Effector memory CD4-positive, alpha-beta T cell (primary cell): Measurements from ENCODE around the gene USE1.

Experiments
- DNase-seq, 3 donors: peaks; one replicate each; pipeline ENCODE4 v3.0.0-alpha.2; 2020
- H3K27ac ChIP-seq: 2 replicates; pipeline ENCODE4 v1.7.0; 2013; ENCODE audit warnings: mild to moderate bottlenecking, low read length, moderate library complexity; ENCODE audit not compliant: insufficient read depth, poor library complexity, severe bottlenecking
- H3K27me3 ChIP-seq: replicated peaks from 2 replicates; pipeline ENCODE4 v1.7.0; 2013; ENCODE audit warnings: mild to moderate bottlenecking, low read length; ENCODE audit not compliant: insufficient read depth, control insufficient read depth, poor library complexity, severe bottlenecking
- H3K36me3 ChIP-seq: 2 replicates; pipeline ENCODE4 v1.7.0; 2013; ENCODE audit warnings: mild to moderate bottlenecking, low read length, moderate library complexity; ENCODE audit not compliant: control insufficient read depth, insufficient read depth
- H3K4me1 ChIP-seq: 2 replicates; pipeline ENCODE4 v1.7.0; 2013; ENCODE audit warnings: low read length, mild to moderate bottlenecking; ENCODE audit not compliant: control insufficient read depth, insufficient read depth, poor library complexity, severe bottlenecking
- H3K4me3 ChIP-seq: 2 replicates; pipeline ENCODE4 v1.7.0; 2013; ENCODE audit warnings: low read length, low read depth, mild to moderate bottlenecking; ENCODE audit not compliant: insufficient read depth, poor library complexity, severe bottlenecking
- H3K9me3 ChIP-seq: 2 replicates; pipeline ENCODE4 v1.7.0; 2013; ENCODE audit warnings: mild to moderate bottlenecking, low read length, moderate library complexity; ENCODE audit not compliant: control insufficient read depth

Gene USE1

DNA sequence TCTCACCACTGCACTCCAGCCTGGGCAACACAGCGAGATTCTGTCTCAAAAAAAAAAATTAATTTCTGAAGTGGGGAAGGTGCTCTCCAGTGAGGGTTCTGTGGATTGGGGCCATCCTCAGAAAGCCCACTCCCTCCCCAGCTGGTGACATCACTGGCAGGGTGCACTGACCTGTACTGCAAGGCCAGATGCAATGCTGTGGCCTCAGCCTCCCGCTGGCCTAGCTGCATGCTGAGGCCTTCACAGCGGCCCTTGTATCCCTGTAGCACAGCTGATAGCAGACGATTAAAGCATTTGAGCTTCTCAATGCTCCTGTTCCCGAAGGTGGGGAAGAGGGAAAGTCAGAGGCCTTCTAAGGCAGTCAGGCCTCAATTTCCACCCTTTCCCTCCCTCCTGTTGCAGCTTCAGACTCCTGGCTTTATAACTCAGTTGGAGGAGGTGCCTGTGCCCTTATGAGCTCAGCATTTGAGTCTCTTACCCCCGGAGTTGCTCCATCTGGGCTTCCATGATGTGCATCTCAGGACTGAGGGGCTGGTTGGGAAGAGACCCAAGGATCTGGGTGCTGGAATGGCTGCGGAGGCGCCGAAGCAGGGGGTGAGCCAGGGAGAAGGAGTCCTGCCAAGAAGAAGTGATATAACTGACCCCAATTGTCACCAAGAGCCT, 44.1 kb downstream of the USE1 start:
- no peak overlapping the region for H3K4me3 ChIP-seq
- no peak for DNase-seq
- no peaks in the 10 kb centered on the region for H3K36me3 ChIP-seq
- H3K4me1 ChIP-seq = no peaks in the 10 kb centered on the region
- H3K27ac ChIP-seq = no peak overlapping the region
- H3K27me3 ChIP-seq = no peaks in the 10 kb centered on the region
- H3K9me3 ChIP-seq = no peaks in the 10 kb centered on the region

GRCh38 chr19:17259934-17260333, 44.8 kb downstream of the USE1 start:
- Histone ChIP-seq H3K9me3 (no peaks in the 10 kb centered on the region), H3K27ac (no peak overlapping the region), H3K4me1 (no peaks in the 10 kb centered on the region), H3K27me3 (no peaks in the 10 kb centered on the region), H3K36me3 (no peaks in the 10 kb centered on the region), H3K4me3 (no peak overlapping the region)
- DNase-seq = no peak

GRCh38 chr19:17260842-17261325, 45.7 kb downstream of the USE1 start:
- Histone ChIP-seq H3K27ac (no peak overlapping the region), H3K36me3 (no peaks in the 10 kb centered on the region), H3K27me3 (no peaks in the 10 kb centered on the region), H3K9me3 (no peaks in the 10 kb centered on the region), H3K4me1 (no peaks in the 10 kb centered on the region), H3K4me3 (no peak overlapping the region)
- DNase-seq = peak; percentile 72 to 83 (median 77)

DNA sequence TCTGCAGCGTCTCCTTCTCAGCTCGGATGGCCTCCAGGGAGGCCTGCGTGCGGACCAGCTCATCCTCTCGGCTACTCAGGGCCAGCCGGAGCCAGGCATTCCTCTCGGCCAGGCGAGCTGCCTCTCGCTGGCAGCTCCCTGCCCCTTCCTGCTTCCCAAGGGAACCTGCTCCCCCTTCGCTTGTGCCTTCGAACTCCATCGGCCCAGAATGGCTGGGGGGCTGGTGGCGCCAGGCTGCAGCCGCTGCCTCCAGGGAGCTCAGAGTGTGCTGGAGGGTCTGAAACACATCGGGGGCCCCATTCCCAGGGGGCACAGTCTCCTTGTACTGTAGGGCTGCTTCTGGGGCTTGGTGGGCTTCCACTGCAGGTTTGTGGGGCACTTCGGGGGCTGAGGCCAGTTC, 47.4 kb downstream of the USE1 start:
- Histone ChIP-seq H3K9me3 (no peaks in the 10 kb centered on the region), H3K4me1 (peaks cover 2% of the 10 kb centered on the region), H3K27ac (no peak overlapping the region), H3K36me3 (no peaks in the 10 kb centered on the region), H3K27me3 (no peaks in the 10 kb centered on the region), H3K4me3 (no peak overlapping the region)
- no peak for DNase-seq

DNA sequence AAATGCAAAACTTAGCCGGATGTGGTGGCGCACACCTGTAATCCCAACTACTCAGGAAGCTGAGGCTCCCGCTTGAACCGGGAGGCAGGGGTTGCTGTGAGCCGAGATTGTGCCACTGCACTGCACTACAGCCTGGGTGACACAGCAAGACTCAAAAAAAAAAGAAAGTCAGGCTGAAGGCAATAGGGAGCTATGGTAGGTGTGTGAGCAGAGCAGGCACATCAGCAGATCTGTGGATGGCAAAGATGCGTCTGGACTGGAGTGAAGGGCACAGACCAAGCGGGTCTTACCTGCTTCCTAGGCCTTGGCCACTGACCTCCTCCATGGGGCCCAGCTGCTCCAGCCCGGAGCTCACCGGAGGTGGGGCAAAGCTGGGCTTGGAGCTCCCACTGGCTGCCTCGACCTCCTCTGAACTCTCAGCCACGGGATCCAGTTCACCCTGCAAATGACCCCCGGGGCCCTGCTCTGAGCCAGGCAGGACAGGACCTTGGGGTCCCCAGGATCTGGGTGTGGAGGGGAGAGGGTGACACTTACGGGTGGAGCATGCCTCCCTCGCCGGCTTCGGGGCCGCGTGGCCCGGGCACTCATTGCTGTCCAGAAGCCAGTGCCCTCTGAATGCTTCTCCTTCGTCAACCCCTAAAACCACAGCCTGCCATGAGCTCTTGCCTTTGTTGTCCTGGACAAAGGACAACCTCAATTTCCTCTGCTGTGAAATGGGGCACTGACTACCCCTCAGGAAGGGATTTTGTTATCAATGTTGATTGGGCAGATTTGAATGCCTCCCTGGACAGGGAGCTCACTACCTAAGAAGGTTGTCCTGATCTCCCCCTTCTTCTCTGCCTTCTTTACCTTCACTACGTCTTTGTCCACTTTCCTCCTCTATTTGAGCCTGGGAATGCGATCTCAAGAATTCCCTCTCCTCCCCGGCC, 48.8 kb downstream of the USE1 start:
- no peaks in the 10 kb centered on the region for H3K27me3 ChIP-seq
- no peaks in the 10 kb centered on the region for H3K36me3 ChIP-seq
- H3K27ac ChIP-seq = no peak overlapping the region
- H3K9me3 ChIP-seq = no peaks in the 10 kb centered on the region
- H3K4me3 ChIP-seq = no peak overlapping the region
- DNase-seq = no peak
- H3K4me1 ChIP-seq = peaks cover 9% of the 10 kb centered on the region

GRCh38 chr19:17264641-17264979, 49.5 kb downstream of the USE1 start, which contains the start of gene USHBP1:
Gene USHBP1, minus strand, starts transcription at chr19:17264745. Its CDS starts 446 bp downstream, at chr19:17264299.
- H3K27ac ChIP-seq = no peak within 1 kb of the TSS
- DNase-seq = no peak
- no peaks in the 10 kb centered on the region for H3K9me3 ChIP-seq
- H3K4me3 ChIP-seq = no peak within 1 kb of the TSS
- no peaks in the 10 kb centered on the region for H3K36me3 ChIP-seq
- no peaks in the 10 kb centered on the region for H3K27me3 ChIP-seq
- H3K4me1 ChIP-seq = peaks cover 9% of the 10 kb centered on the region

- Histone ChIP-seq H3K27ac (no peak overlapping the region), H3K36me3 (peaks cover 6% of the 10 kb centered on the region), H3K4me3 (no peak overlapping the region), H3K4me1 (peaks cover 9% of the 10 kb centered on the region), H3K27me3 (no peaks in the 10 kb centered on the region), H3K9me3 (no peaks in the 10 kb centered on the region)
- no peak for DNase-seq
These were observed 50.9 kb downstream of the USE1 start for GRCh38 chr19:17266026-17266425.

DNA sequence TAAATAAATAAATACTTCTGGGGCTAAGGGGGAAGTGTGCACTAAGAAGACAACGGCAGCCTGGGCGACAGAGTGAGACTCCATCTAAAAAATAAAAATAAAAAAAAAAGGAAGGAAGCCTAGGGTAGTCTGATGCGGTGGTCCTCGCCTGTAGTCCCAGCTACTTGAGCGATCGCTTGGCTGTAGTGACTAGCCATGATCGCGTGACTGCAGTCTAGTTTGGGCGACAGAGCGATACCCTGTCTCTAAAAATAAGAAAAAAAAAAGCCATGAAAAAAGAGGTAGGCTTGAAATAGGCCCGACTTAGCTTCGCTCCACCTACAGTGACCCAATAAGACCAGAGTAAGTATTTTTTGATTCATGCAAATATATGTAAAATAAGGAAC, 51.4 kb downstream of the USE1 start:
- no peak for DNase-seq

DNA sequence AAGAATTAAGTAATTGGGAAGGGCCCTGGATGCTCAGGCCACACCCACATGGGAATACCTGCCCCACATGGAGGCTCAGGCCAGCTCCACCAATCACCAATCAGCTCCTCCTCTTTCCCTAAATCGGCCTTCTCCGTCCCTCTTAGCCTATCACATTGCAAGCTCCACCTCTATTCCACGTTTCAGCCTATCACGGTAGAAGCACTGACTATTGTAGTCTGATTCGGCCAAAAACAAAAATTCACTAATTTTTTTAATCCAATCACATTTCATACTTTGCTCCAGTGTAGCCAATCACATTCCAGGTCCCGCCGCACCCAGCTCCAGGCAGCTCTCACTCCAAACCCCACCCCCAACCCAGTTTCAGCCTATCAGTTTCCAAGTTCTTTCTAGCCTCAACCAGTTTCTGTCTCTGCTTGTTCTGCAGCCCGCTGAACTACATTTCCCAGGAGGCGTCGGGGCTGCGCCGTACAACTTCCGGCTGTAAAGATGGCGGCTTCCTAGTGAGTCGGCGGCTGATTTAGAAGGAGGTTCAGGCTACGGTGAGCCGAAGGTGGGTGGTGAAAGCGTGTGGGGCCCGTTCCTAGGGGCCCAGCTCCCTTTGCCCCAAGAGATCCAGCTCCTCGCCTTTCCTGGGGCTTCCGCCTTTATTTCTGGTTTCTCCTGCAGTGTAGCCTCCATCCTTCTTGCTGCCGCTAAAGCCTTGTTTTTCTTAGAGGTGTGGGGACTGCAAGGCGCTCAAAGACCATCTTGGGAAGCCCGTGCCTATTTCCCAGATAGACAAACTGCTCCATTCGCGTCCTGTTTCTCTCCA, 52.0 kb downstream of the USE1 start, which contains the start of gene BABAM1:
Gene BABAM1 (plus strand): TSS at position 469 of the 814 bp plus-strand sequence. CDS start 1,364 bp downstream, outside the sequence.
- peak; percentile 89 to 94 (median 93) for DNase-seq
- Histone ChIP-seq H3K36me3 (peaks cover 16% of the 10 kb centered on the region), H3K4me3 (peak within 1 kb of the TSS; percentile 76), H3K9me3 (no peaks in the 10 kb centered on the region), H3K4me1 (peaks cover 9% of the 10 kb centered on the region), H3K27ac (peak within 1 kb of the TSS; percentile 69), H3K27me3 (no peaks in the 10 kb centered on the region)

More for the DNA sequence above, 51.4 kb downstream of the USE1 start:
- peaks cover 12% of the 10 kb centered on the region for H3K36me3 ChIP-seq
- H3K27ac ChIP-seq = no peak overlapping the region
- H3K27me3 ChIP-seq = no peaks in the 10 kb centered on the region
- no peaks in the 10 kb centered on the region for H3K9me3 ChIP-seq
- H3K4me1 ChIP-seq = peaks cover 9% of the 10 kb centered on the region
- H3K4me3 ChIP-seq = no peak overlapping the region
